Mesenteric fat pad (tissue), 1 donor: ENCODE measurements around the gene SLC2A8. TPM values are rescaled to one million over a fixed set of nuclear protein-coding genes. Genes with fewer than 3 reads are reported as not detected.

ENCODE experiments used
- DNase-seq: peaks from one replicate; pipeline ENCODE4 v3.0.0-alpha.2; 2020; ENCODE audit warnings: low spot score
- total RNA-seq: library from RNA; stranded (reverse); fragmentation: NEBNext Ultra II Directional; extraction: Animal tissue kit (Norgen Biotek cat#: 25700); gene quantifications from one replicate; pipeline ENCODE4 v1.2.1, GENCODE V29; 2021
- donor health status: DM: yes; HTN: yes; CAD: no.

Gene SLC2A8
- total RNA-seq, 1 donor from 2014 or later = 15.1 TPM

- no peak for DNase-seq
These were observed 55.1 kb downstream of the SLC2A8 start for GRCh38 chr9:127451858-127452656.

- DNase-seq = no peak
These were observed 55.7 kb downstream of the SLC2A8 start for GRCh38 chr9:127452691-127453090.

GRCh38 chr9:127455324-127455992 is 58.5 kb downstream of the SLC2A8 start:
- no peak for DNase-seq

GRCh38 chr9:127457191-127457878 is 60.4 kb downstream of the SLC2A8 start:
- no peak for DNase-seq

Other genes starting within 250 kb of the SLC2A8 start
- 5.6 TPM for gene GARNL3, start 132.4 kb upstream of the SLC2A8 start, total RNA-seq
- gene ZNF79, start 27.2 kb downstream of the SLC2A8 start, total RNA-seq = 6.1 TPM
- 1,060 TPM for gene RPL12, start 54.2 kb downstream of the SLC2A8 start, total RNA-seq
- gene LRSAM1, start 54.3 kb downstream of the SLC2A8 start, total RNA-seq = 12.2 TPM
- gene STXBP1, start 215.1 kb downstream of the SLC2A8 start, total RNA-seq = 77.0 TPM